HG03039 (cell line): ENCODE data around the gene GATAD2A.
"Not testable (repeated sequence)": the region's sequence is repeated elsewhere in the genome, so short reads cannot be mapped to it uniquely, and the experiment has no call there.

Source experiments
- ATAC-seq: cut with Tn5 transposase; IDR thresholded peaks from one replicate; pipeline ENCODE4 v1.9.1; 2021; ENCODE audit warnings: mild to moderate bottlenecking, moderate library complexity; ENCODE audit not compliant: unreplicated experiment

Gene GATAD2A

DNA sequence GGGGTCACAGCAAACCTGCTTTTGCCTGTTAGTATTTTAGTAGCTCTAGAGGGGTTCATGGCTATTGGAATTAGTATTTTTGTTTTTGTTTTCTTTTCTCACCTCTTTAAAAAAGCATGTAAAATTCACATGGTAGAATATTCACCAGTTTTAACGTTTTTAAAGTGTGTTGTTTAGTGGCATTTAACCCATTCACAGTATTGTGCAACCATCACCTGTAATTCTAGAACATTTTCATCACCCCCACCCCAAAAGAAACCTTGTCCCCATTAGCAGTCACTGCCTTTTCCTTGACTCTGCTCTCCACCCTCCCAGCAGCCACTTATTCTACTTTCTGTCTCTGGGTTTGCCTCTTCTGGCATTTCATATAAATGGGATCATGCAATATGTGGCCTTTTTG, 39.8 kb downstream of the GATAD2A start:
- no peak for ATAC-seq

DNA sequence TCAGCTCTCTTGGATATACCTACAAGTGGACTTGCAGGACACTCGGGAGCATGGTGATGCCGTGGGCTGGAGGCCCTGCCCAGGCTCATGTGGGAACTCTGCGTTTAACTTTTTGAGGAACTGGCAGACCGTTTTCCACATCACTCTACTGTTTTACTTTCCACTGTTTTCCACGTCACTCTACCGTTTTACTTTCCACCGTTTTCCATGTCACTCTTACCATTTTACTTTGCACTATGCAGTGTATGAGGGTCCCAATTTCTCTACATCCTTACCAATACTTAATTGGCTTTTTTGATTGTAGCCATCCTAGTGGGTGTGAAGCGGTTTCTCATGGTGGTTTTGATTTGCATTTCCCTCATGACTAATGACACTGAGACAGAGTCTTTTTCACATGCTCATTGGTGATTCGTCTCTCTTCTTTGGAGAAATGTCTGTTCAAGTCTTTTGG, 40.5 kb downstream of the GATAD2A start:
- ATAC-seq = no peak

DNA sequence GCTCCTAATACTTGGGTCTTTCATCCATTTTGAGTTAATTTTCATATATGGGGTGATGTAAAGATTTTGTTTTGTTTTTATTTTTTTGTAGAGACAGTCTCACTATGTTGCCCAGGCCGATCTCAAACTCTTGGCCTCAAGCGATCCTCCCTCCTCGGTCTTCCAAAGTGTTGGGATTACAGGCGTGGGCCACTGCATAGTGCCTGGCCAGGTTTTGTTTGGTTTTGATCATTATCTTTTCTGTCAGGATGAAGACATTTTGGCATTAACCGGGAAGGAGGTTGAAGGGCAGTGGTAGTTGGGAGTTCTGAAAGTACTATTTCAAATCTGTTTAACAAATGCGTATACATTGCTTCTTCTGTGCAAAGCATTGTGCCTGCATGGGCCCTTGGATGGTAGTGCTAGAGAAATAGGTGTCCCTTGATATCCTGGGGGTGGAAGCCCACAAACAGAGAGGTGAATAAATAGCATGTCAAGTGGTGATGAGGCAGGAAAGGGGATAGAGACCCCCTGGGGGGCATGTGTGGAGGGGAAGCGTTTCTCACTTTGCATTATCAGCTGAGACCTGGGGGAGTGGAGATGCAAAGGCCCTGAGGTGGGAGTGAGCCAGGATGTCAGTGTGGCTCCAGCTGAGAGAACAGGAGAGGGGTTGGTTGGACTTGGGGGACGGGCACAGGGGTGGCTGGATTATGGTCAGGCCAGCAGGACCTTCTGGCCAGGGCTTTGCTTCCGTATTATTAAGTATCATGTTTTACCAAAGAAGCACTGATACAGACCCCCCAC, 41.4 kb downstream of the GATAD2A start:
- ATAC-seq = no peak

DNA sequence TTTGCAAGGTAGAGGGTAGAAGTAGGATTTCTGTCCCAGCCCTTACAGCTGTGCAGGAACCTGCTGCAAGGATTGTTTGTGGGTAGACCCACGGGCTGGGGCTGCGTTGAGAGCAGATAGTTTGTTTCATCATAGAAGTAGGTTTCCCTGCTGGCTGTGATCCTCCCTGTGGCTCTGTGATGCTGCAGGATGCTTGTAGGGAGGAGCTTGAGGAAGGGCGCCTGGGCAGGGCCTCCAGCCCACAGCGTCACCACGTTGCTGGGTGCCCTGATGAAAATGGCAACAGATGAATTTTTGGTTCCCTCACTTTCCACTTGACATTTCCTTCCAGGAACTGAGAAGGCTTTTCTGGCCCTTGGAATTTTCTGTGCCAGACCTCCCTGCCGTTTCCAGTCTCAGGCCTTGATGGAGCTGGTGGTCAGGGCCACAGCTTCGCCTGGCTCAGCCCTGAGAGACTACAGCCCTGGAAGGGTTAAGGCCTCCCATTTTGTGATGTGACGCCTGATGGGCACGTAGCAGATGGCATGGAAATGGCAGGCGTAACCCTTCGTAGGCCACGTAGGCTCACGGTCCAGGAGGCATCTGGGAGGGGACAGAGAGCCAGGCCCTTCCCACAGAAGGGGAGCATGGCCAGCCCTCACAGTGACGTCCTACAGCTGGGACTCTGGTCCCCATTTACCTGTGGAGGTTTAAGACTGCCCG, 42.2 kb downstream of the GATAD2A start:
- no peak for ATAC-seq

DNA sequence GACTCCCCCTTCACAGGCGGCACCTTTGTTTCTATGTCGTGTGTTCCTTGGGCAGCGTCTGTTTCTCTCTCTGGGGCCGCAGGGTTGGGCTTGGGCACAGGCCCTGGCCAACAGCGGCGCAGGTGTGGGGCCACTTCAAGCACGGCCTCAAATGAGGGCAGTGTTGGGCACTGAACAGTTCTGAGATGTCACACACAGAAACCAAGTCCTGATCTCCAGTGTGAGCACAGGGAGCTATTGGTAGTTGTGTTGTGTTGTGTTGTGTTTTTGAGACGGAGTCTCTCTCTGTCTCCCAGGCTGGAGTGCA, 42.7 kb downstream of the GATAD2A start:
- no peak for ATAC-seq

DNA sequence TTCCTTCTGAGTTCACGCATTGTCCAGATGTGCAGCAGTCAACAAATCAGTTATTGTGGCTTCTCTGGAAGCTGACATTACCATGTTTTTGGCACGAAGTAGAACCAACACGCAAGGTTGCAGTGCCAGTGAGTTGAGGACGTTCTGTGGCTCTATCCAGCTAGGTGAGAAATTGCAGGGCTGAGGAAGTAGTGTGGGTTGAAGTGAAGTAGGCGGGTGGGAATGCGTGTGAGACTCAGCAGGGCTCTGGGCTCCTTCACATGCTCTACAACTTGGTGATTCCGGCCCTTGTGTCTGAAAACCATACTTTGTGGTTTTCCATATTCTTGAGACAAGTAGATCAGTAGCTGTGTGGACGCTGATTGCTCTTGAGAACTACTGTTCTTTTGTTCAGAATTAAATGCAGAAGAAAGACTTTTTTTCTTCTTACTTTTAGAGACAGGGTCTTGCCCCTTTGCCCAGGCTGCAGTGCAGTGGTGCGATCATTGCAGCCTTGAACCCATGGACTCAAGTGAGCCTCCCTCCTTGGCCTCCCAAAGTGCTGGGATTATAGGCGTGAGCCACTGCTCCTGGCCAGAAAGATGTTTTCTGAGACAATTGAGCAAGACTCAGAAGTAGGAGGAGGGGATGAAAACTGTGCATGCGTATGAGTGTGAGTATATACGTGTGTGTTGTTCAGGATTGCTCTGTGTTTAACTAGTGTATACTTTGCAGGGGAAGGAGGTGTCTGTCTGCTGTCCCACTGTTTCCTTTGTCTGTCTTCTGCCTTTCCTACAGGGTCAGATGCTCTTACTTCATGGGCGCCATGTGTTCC, 46.2 kb downstream of the GATAD2A start:
- peak; percentile 53 for ATAC-seq

DNA sequence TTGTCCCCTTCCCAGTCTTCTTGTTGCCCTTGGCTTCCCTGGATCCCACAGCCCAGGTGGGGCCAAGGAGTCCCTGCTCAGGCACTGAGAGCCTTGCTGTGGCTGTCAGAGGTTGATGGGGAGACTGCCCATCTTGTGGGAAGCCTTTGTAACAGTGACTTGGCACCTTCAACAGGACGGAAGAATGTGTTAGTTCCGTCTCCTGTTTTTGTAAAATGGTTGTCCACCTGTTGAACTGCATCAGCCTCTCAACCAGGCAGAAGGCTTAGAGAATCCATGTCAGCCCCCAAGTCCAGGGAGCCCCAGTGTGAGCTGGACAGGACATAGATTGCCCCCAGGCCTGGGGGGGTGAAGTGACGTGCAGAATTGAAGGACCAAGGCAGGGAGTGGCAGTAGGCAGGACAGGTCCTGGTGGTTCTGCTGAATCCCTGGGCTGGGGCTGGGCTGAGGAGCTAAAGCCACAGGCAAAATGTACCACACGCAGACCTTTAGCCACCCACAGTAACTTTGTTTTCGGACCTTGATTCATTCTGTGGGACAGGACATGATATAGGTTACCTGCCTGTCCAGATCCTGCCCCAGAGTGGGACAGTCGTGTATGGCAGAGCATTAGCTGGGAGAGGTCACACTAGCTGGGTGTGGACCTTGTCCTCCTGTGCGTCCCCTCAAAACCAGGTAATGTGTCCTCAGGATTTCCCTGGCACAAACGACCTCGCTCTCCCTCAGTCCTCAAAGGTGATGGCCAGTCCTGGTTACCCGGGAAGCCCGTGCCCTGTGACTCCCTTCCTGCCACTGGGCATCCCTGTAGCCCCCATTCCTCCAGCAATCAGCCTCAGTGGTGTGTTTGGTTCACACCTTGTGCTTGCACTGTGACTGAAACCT, 47.0 kb downstream of the GATAD2A start:
- no peak for ATAC-seq

DNA sequence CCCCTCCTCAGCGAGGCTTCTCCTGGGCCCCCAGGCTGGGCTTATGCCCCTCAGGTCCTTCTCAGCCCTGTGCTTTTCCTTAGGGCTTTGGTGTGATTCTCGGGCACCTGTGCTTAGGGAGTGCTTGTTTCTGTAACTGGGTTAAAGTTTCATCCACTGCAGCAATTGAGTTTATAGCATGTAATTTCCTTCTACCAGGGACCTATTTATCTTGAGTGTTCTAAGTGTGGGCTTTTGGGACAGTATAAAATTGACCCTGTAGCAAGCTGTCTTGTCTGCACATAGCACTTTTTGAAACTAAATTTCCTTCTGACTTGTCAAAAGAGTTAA, 47.6 kb downstream of the GATAD2A start:
- ATAC-seq = no peak

DNA sequence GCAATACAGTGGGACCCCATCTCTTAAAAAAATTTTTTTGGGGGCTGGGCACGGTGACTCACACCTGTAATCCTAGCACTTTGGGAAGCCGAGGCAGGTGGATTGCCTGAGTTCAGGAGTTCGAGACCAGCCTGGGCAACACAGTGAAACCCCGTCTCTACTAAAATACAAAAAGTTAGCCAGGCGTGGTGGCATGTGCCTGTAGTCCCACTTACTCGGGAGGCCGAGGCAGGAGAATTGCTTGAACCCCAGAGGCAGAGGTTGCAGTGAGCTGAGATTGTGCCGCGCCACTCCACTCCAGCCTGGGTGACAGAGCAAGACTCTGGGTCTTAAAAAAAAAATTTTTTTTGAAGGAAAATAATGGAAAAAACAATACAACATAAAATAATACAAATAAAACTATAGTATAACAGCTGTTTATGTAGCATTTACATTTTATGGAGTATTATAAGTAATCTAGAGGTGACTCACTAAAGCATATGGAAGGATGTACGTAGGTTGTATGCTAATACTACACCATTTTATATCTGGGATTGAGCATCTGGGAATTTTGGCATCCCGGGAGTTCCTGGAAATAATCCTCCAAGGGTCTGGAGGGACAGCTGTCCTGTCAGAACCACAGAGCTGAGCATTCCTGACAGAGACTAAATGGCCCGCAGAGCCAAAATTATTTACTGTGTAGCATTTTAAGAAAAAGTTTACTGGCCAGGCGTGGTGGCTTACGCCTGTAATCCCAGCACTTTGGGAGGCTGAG, 49.9 kb downstream of the GATAD2A start:
- not testable (repeated sequence) for ATAC-seq

DNA sequence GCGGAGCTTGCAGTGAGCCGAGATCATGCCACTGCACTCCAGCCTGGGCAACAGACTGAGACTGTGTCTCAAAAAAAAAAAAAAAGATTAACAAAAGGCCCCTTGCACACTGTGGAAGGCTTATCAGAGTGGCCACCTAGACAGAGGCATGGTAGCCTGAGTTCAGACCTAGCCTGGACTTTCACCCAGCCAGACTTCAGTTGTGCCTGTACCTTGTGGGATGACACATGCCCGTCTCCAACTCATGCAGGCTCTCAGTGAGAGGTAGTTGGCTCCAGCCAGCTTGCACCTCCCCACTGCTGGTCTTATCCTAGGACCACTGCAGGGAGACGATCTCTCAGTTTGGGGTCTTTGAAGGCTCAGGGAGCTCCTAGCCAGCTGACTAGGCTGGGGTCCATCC, 52.2 kb downstream of the GATAD2A start:
- no peak for ATAC-seq

DNA sequence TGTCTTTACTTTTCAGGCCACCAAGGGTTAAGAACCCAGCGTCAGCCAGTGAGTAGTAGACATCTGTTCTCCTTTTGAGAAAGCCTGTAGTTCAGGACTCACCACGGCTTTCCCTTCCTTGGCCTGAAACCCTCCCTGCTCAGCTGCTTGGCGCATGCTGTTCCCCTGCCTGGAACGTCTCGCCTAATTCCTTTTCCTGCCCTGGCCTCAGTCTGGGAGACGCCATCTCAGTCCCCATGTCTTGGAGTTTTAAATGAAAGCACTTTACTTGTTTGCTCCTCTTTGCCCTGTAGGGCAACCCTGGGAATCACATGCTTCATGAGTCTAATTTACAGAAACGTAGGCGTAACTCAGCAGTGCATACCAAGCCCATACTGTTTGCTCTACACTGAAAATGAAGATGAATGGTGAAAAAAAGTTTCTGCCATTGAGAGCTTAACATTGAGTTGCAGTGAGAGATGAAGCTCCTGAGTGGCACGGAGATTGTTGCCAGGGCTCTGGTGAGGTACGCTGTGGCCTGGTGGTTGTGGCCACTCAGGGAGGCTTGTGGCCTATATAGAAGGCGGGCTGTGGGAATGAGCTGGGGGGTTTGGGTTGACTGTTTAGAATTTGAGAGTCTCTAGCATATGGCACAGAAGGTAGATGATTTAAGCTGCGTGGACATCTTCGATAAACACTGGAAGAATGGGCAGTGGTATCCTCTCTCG, 52.8 kb downstream of the GATAD2A start:
- ATAC-seq = no peak

DNA sequence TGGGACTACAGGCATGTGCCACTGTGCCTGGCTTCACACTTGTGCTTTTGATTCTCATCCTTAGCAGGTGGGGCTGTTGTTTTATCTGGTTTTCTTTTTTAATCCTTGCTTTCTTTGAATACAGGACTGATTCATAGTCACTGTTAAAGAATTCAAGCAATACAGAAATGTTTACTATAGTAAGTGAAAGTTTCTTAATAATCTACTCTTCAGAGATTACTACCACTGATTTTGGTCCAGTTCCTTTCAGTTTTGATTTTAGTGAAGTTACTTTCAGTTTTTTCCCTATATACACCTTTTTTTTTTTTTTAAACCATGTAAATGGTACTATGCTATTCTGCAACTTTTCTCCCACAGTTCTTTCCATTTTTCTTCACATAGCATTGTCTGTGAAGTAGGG, 53.6 kb downstream of the GATAD2A start:
- no peak for ATAC-seq

DNA sequence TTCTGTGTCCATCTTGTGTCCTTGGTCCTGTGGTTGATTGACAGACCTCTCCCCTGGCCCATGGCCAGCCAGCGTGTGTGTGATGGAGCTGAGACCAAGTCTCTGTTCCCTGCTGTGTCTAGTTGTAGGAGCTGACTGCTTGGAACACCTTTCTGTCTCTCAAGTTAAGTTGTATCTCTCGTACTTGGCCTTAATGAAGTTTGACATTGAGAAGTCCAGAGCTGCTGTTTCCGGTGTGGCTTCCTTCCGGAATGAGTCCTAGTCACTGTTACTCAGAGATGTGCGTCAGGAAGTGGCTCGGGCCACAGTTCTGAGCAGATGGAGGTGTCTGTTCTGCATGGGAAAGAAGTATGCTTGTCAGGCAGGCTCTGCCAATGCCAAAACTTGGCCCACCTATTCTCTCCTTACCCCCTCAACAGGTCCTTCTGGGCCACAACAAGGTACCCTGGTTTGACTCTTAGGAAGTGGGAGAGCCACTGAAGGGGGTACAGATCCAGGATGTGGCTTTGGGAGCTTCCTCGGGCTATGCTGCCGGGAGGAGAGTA, 54.3 kb downstream of the GATAD2A start:
- no peak for ATAC-seq

DNA sequence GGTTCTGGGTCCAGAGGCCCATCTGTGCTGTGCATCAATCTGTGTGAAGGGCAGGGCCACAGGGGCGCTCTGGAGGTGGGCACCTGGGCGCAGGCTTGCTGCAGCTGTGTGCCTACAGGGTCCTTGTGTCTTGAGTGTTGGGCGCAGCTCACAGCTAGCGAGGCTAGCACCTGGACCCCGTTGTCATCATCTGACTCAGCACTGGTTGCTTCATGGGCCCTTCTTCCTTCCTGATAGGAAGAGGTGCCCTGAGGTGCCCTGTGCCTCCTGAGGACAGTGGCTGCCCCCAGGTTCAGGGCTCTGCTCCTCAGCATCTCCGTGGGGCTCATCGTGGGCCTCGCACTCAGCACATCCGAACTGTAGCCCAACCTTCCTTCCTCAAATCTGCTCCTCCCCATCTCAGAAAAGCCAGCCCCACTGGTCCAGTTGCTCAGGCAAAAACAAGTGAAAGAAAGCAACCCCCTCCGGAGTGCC, 54.8 kb downstream of the GATAD2A start:
- no peak for ATAC-seq

DNA sequence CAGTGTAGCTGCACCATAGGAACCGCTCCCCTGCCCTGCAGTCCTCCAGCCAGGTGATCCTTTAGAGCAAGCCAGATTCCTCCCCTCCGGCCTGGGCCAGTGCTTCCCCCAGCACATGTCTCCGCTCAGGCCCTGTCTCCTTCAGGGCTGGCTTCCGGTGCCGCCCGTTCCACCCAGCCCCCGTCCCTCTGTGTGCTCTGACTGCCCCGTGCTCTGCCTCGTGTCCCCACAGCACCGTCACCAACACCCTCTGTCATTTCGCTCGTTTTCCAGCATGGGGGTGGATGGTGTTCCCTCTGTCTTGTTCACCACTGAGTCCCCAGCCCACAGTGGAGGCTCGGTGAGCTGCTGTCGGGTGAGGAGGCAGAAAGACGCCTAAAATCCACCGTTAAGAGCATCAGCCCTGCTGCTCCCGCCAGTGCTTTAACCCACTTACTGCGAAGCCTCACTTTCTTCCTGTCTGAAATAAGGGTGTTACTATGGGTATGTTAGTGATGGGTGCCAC, 55.3 kb downstream of the GATAD2A start:
- ATAC-seq = no peak

DNA sequence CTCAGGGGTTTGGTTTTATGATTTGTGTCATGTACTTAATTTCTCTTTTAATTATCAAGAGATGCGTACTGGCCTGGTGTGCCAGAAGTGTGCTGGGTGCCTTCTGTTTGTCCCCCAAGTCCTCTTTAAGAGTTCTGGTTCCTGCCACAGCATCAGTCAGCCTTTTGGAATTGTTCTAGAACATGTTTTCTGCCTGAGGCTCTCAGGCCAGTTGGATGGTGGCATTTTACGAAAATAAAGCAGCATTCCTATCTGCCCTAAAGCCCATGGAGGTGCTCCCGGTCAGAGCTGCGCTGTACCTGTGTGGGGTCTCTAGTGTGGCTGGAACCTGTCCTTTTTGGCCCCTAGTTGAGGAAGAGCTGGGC, 55.8 kb downstream of the GATAD2A start:
- no peak for ATAC-seq

DNA sequence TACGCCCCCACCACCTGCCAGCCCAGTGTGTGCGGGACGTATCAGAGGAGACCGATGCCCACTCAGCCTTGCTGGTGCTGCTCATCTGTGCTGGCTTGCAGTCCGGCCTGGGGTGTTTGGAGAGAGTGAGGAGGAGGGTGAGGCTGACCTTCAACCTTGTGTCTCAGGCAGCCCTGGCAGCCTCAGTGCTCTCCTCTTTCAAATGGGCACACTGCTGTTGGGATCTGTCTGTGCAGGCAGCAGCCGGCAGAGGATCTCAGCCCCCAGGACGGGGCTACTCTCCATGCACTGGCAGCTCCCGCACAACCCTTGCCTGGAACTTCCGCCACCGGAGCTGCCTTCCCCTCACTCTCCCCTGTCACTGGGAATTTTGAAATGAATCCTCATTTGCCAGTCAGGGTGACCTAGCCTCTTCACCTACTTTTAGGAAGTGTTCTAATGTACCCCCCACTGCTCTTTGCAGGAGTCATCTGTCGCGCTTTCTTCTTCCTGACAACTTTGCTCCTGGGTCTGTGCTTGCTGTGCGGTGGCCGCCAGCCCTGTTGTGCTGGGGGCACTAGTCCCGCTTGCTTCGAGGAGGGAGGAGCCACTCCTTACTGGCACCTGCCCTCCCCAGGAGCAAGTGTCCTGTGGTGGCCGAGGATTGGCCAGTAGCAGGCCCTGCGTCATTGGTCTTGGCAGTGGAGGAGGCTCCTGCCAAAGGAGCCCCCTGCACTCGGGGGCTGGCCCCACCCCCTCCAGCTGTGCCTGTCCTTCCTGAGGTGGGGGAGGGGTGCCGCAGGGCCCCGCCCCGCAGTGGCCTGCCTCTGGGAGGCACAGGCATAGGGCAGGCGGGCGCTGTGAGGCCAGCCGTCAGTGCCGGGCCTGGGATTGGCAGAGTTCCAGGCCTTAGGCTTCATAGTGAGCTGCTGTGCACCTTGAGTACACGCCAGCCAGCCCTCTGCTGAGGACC, 56.5 kb downstream of the GATAD2A start:
- ATAC-seq = no peak
